OCI-LY7 (cell line): ENCODE measurements around the gene KRT72.

Source experiments
- EZH2phosphoT487 ChIP-seq: fragments of 200-600 bp; sonication (generic); IDR thresholded peaks from 2 replicates; pipeline ENCODE4 v1.6.1; 2018; ENCODE audit warnings: low read depth, borderline replicate concordance, mild to moderate bottlenecking, mixed run types, antibody characterized with exemption, low read length, moderate library complexity, mixed read lengths
- TF ChIP-seq, protein P1 (sequence below): fragments of 200-600 bp; sonication (generic); conservative IDR thresholded peaks from 2 replicates; pipeline ENCODE4 v1.5.1; 2014; ENCODE audit warnings: mild to moderate bottlenecking, antibody characterized with exemption, low read length, moderate library complexity, mixed read lengths

DNA sequence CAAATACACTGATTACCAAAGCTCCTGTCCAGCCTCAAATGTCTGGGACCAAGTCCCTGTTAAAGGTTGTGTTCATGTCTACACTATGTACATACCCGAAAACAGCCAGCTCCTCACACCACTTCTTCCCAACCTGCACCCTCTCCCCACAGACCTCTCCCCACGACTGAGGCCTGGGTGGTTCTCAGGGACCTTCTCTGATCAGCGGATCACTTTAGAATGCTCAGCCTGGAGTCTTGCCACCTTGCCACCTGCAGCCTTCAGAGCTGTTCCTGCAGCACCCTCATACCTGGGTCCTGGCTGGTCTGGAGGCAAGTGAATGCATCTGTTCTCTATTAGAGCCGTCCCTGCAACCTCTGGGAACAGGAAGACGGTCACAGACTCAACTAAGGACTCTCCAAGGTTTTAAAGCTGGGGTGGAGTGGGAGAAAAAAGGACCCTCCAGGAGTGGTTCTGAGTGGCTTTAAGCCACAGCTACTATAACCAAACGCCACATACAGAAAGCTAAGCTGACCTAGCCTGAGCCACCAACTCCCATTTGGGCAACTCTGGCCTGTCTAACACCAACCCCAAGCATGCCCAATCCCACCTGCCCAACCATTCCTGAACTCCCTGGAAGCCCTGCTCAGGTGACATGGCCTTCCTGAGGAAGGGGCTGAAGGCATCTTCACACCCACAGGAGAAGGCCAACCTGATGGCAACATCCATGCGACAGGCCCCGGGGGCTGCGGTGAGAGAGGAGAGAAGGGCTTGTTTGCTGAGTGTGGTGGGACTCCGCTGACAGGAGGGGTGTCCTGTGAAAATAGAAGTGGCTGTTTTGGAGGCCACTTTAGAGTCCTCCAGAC lies 42.2 kb upstream of the KRT72 start:
- TF ChIP-seq, protein P1, sequence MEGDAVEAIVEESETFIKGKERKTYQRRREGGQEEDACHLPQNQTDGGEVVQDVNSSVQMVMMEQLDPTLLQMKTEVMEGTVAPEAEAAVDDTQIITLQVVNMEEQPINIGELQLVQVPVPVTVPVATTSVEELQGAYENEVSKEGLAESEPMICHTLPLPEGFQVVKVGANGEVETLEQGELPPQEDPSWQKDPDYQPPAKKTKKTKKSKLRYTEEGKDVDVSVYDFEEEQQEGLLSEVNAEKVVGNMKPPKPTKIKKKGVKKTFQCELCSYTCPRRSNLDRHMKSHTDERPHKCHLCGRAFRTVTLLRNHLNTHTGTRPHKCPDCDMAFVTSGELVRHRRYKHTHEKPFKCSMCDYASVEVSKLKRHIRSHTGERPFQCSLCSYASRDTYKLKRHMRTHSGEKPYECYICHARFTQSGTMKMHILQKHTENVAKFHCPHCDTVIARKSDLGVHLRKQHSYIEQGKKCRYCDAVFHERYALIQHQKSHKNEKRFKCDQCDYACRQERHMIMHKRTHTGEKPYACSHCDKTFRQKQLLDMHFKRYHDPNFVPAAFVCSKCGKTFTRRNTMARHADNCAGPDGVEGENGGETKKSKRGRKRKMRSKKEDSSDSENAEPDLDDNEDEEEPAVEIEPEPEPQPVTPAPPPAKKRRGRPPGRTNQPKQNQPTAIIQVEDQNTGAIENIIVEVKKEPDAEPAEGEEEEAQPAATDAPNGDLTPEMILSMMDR: no peak
- no peak for TF ChIP-seq EZH2phosphoT487
